H9 (cell line): ENCODE data around the gene HSPG2. TPM values are rescaled to one million over a fixed set of nuclear protein-coding genes. Genes with fewer than 3 reads are reported as not detected.
A peak's percentile ranks its signal among the peaks of the same experiment; 100 is the strongest.

Experiments used
- DNase-seq: peaks from one replicate; pipeline ENCODE4 v3.0.0-alpha.2; 2017
- H2AFZ ChIP-seq: one replicate; pipeline ENCODE4 v1.6.1; 2013; ENCODE audit warnings: mild to moderate bottlenecking, low read length, control low read depth, moderate library complexity
- H2AK5ac ChIP-seq: 2 replicates; pipeline ENCODE4 v1.6.1; 2013; ENCODE audit warnings: low read length, control low read depth, mixed read lengths; ENCODE audit not compliant: insufficient read length
- H2BK120ac ChIP-seq: one replicate; pipeline ENCODE4 v1.6.1; 2013; ENCODE audit warnings: low read depth, mild to moderate bottlenecking, low read length, control low read depth, inconsistent platforms; ENCODE audit not compliant: poor library complexity, severe bottlenecking
- H2BK12ac ChIP-seq: 2 replicates; pipeline ENCODE4 v1.6.1; 2013; ENCODE audit warnings: low read length, control low read depth, mixed read lengths, low read depth; ENCODE audit not compliant: insufficient read length
- H2BK15ac ChIP-seq: 2 replicates; pipeline ENCODE4 v1.6.1; 2013; ENCODE audit warnings: low read depth, low read length, control low read depth
- H2BK20ac ChIP-seq: one replicate; pipeline ENCODE4 v1.6.1; 2013; ENCODE audit warnings: low read depth, mild to moderate bottlenecking, low read length, control low read depth, inconsistent platforms; ENCODE audit not compliant: poor library complexity, severe bottlenecking
- H2BK5ac ChIP-seq: 2 replicates; pipeline ENCODE4 v1.6.1; 2013; ENCODE audit warnings: low read length, control low read depth, mixed read lengths; ENCODE audit not compliant: insufficient read length
- H3K14ac ChIP-seq: 2 replicates; pipeline ENCODE4 v1.6.1; 2013; ENCODE audit warnings: low read length, control low read depth; ENCODE audit not compliant: insufficient read depth
- H3K18ac ChIP-seq: 2 replicates; pipeline ENCODE4 v1.6.1; 2013; ENCODE audit warnings: low read depth, mild to moderate bottlenecking, mixed read lengths, low read length, control low read depth; ENCODE audit not compliant: insufficient read length
- H3K23ac ChIP-seq: 2 replicates; pipeline ENCODE4 v1.6.1; 2013; ENCODE audit warnings: low read length, control low read depth, mixed read lengths, low read depth; ENCODE audit not compliant: insufficient read length
- H3K23me2 ChIP-seq: 2 replicates; pipeline ENCODE4 v1.6.1; 2013; ENCODE audit warnings: low read depth, mild to moderate bottlenecking, mixed read lengths, low read length, control low read depth; ENCODE audit not compliant: insufficient read length, poor library complexity, severe bottlenecking
- H3K27ac ChIP-seq: 2 replicates; pipeline ENCODE4 v1.5.1; 2013; ENCODE audit warnings: low read length, control low read depth, mixed read lengths, low read depth; ENCODE audit not compliant: insufficient read length
- H3K27me3 ChIP-seq: 2 replicates; pipeline ENCODE4 v1.6.1; 2013; ENCODE audit warnings: low read length, control low read depth, inconsistent platforms; ENCODE audit not compliant: insufficient read depth
- H3K4ac ChIP-seq: 2 replicates; pipeline ENCODE4 v1.6.1; 2013; ENCODE audit warnings: low read depth, mild to moderate bottlenecking, control low read depth, inconsistent platforms, low read length, moderate library complexity
- H3K4me1 ChIP-seq: 2 replicates; pipeline ENCODE4 v1.6.1; 2013; ENCODE audit warnings: low read length, control low read depth, inconsistent platforms; ENCODE audit not compliant: insufficient read depth
- H3K4me2 ChIP-seq: 2 replicates; pipeline ENCODE4 v1.6.1; 2013; ENCODE audit warnings: low read length, control low read depth, mixed read lengths; ENCODE audit not compliant: insufficient read length, insufficient read depth
- H3K56ac ChIP-seq: 2 replicates; pipeline ENCODE4 v1.6.1; 2013; ENCODE audit warnings: low read depth, mild to moderate bottlenecking, mixed read lengths, low read length, control low read depth; ENCODE audit not compliant: insufficient read length
- H3K79me1 ChIP-seq: 2 replicates; pipeline ENCODE4 v1.6.1; 2013; ENCODE audit warnings: low read depth, mild to moderate bottlenecking, moderate library complexity, low read length, control low read depth, inconsistent platforms; ENCODE audit not compliant: insufficient read depth, poor library complexity, severe bottlenecking
- H3K79me2 ChIP-seq: 2 replicates; pipeline ENCODE4 v1.6.1; 2013; ENCODE audit warnings: low read length, control low read depth, inconsistent platforms; ENCODE audit not compliant: insufficient read depth
- H3K9ac ChIP-seq: 2 replicates; pipeline ENCODE4 v1.6.1; 2013; ENCODE audit warnings: low read length, control low read depth, mixed read lengths; ENCODE audit not compliant: insufficient read length; ENCODE audit errors: extremely low read depth
- H3K9me3 ChIP-seq: one replicate; pipeline ENCODE4 v1.6.1; 2013; ENCODE audit warnings: low read depth, low read length, inconsistent platforms; ENCODE audit not compliant: control insufficient read depth
- H3T11ph ChIP-seq: one replicate; pipeline ENCODE4 v1.6.1; 2013; ENCODE audit warnings: mild to moderate bottlenecking, low read length, control low read depth, inconsistent platforms
- H4K20me1 ChIP-seq: one replicate; pipeline ENCODE4 v1.6.1; 2013; ENCODE audit not compliant: control insufficient read depth, insufficient read length, insufficient read depth
- H4K5ac ChIP-seq: 2 replicates; pipeline ENCODE4 v1.6.1; 2013; ENCODE audit warnings: low read depth, mild to moderate bottlenecking, mixed read lengths, low read length, control low read depth; ENCODE audit not compliant: insufficient read length
- H4K8ac ChIP-seq: replicated peaks from 2 replicates; pipeline ENCODE4 v1.6.1; 2013; ENCODE audit warnings: low read length, control low read depth, mixed read lengths, low read depth; ENCODE audit not compliant: insufficient read length
- H4K91ac ChIP-seq: 2 replicates; pipeline ENCODE4 v1.6.1; 2013; ENCODE audit warnings: low read depth, mild to moderate bottlenecking, moderate library complexity, mixed read lengths, low read length, control low read depth; ENCODE audit not compliant: insufficient read length
- H3K27ac Mint-ChIP-seq, 3 experiments: 2 replicates in 2 of 3; 3 replicates in 1 of 3; pipeline ENCODE4 v1.8.0; 2020 to 2021; ENCODE audit warnings: mixed read lengths in 3 of 3, mild to moderate bottlenecking in 1 of 3, moderate library complexity in 1 of 3
- H3K27me3 Mint-ChIP-seq: 2 replicates; pipeline ENCODE4 v1.8.0; 2021; ENCODE audit warnings: low read depth, mild to moderate bottlenecking, moderate library complexity, mixed read lengths
- H3K36me3 Mint-ChIP-seq, 3 experiments: 2 replicates in 2 of 3; 3 replicates in 1 of 3; pipeline ENCODE4 v1.8.0; 2020 to 2021; ENCODE audit warnings: low read depth in 3 of 3, mixed read lengths in 3 of 3; ENCODE audit not compliant: insufficient read depth in 1 of 3
- H3K4me1 Mint-ChIP-seq, 2 experiments: 2 replicates each; pipeline ENCODE4 v1.8.0; 2020; ENCODE audit warnings: mixed read lengths in 2 of 2
- H3K4me3 Mint-ChIP-seq, 2 experiments: 2 replicates in 1 of 2; 3 replicates in 1 of 2; pipeline ENCODE4 v1.8.0; 2020 to 2021; ENCODE audit warnings: mild to moderate bottlenecking in 2 of 2, mixed read lengths in 2 of 2, moderate library complexity in 1 of 2
- H3K9me3 Mint-ChIP-seq, 2 experiments: 2 replicates in 1 of 2; 3 replicates in 1 of 2; pipeline ENCODE4 v1.8.0; 2020; ENCODE audit warnings: mild to moderate bottlenecking in 2 of 2, mixed read lengths in 2 of 2, moderate library complexity in 1 of 2
- CTCF ChIP-seq: fragments of 200-600 bp; sonication (generic); conservative IDR thresholded peaks from 3 replicates; pipeline ENCODE4 v1.8.0; 2021; ENCODE audit warnings: antibody characterized with exemption, mild to moderate bottlenecking
- WGBS: extraction: QIAGEN DNeasy Blood & Tissue Kit; methylation state at CpG from one replicate; pipeline ENCODE4 v1.1.7; 2013; ENCODE audit warnings: missing lambda C conversion rate, low lambda C conversion rate, mixed read lengths; ENCODE audit not compliant: insufficient read length; ENCODE audit errors: extremely low coverage; 5-methylcytosine and 5-hydroxymethylcytosine counted together
- total RNA-seq: library from RNA; stranded (reverse); gene quantifications from 2 replicates; pipeline ENCODE4 v1.2.1, GENCODE V29; 2021

Gene HSPG2
- total RNA-seq, 1 experiment from 2014 or later = 90.0 TPM

DNA sequence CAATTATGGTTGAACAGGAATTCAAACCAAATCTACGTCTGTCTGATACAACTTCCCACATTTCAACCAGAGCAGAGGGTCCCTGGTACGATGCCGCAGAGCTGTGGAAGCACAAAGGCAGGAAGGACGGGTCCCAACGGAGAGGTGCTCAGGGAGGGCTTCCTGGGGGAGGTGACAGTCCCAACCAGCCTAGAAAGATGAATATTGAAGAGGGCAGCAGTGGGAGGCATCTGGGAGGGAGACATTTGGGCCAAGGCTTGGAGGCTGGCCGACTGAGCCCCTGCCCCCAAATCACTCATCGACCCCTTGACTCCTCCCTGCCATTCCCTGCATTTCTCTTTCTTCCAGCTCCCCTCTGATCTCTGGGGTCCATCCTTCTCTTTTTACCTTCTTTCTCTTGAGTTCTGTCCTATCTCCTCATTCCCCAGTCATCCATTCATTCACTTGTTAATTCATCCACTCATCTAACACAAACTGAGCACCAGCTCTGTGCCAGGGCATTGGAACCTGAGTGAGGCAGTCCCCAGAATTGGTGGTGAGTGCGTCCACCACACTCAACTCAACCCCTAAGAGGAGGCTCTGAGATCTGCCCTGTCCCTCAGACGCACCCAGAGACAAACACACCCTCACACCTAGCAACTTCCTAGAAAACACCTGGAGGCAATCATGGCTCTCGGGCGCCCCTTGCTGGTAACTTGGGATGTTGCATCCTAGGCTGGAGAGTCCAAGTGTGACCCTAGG is 26.5 kb upstream of the HSPG2 start:
- WGBS = no CpG with 5 or more reads among the region's 11 CpGs
- Histone ChIP-seq H4K5ac (no peak overlapping the region), H4K8ac (no peak overlapping the region), H3K23me2 (no peaks in the 10 kb centered on the region), H2BK120ac (no peak overlapping the region), H3K4ac (no peak overlapping the region), H3K9me3 (no peaks in the 10 kb centered on the region), H4K91ac (no peak overlapping the region), H2BK15ac (no peak overlapping the region), H3T11ph (no peak overlapping the region), H3K14ac (no peak overlapping the region), H3K27ac (no peak overlapping the region), H3K56ac (no peak overlapping the region), H3K18ac (no peak overlapping the region), H2BK12ac (no peak overlapping the region), H3K79me2 (no peaks in the 10 kb centered on the region), H2AK5ac (no peak overlapping the region), H2AFZ (peak overlapping the region; percentile 18), H3K79me1 (no peaks in the 10 kb centered on the region), H3K23ac (no peak overlapping the region), H2BK20ac (no peak overlapping the region), H3K9ac (no peak overlapping the region), H4K20me1 (no peaks in the 10 kb centered on the region), H3K4me1 (no peaks in the 10 kb centered on the region; the same call in 1 of the 2 replicates), H3K27me3 (no peaks in the 10 kb centered on the region), H3K4me2 (peak overlapping the region; percentile 28), H2BK5ac (no peak overlapping the region)
- Mint-ChIP-seq H3K4me3 (peak overlapping the region in 1 of 2 experiments; percentile 11; a peak in 3 of 5 replicates), H3K4me1 (peaks cover 7 to 11% of the 10 kb centered on the region in 2 experiments), H3K27me3 (no peaks in the 10 kb centered on the region; the same call in 1 of the 2 replicates), H3K36me3 (no peaks in the 10 kb centered on the region), H3K9me3 (no peaks in the 10 kb centered on the region; a peak in 1 of 5 replicates), H3K27ac (peak overlapping the region; percentile 6 to 48 (median 16); a peak in 5 of 7 replicates)
- peak; percentile 89 for DNase-seq
- peak; percentile 94 for TF ChIP-seq CTCF
